Measurements from ENCODE around the gene TNFRSF9. TPM values are rescaled to one million over a fixed set of nuclear protein-coding genes. Genes with fewer than 3 reads are reported as not detected.
A peak's percentile ranks its signal among the peaks of the same experiment; 100 is the strongest.
"Not testable (repeated sequence)": the region's sequence is repeated elsewhere in the genome, so short reads cannot be mapped to it uniquely, and the experiment has no call there.

TNFRSF9 gene
- total RNA-seq, 1 experiment from 2014 or later, result not detected

DNA sequence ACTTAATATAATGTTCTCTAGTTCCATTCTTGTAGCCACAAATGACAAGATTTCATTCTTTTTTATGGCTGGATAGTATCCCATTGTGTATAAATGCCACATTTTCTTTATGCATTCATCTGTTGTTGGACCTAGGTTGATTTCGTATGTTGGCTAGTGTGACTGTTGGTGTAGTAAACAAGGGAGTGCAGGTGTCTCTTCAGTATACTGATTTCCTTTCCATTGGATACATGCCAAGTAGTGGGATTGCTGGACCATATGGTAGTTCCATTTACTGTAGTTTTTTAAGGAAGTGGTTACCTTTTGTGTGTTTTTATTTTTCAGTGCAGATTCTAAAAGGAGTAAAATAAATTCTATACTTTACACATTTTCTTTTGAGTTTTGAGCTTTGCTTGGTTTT, 26.6 kb upstream of the TNFRSF9 start:
- Histone ChIP-seq H3K9me3 (replicated peaks) (no peaks in the 10 kb centered on the region), H3K4me3 (no peak overlapping the region), H3K27ac (no peak overlapping the region), H3K36me3 (peaks cover 85% of the 10 kb centered on the region), H3K4me1 (no peaks in the 10 kb centered on the region), H3K27me3 (no peaks in the 10 kb centered on the region)
- DNase-seq, result no peak

DNA sequence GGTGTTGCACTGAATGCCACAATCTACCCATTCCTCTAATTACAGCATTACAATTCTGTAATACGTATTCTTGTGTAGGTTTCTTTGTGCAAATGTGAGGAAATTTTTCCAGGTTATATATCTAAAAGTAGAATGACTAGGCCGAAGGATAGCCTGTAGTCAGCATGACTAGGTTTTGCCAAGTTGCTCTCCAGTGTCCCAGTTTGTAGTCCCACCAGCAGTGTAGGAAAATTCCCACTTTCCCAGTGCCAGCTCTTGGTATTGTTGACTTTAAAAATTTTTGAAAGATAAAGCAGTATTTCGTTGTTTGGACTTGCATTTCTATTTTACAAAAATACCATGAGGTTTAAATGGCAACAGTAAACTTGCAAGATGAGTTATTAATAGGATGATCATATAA, 23.8 kb upstream of the TNFRSF9 start:
- Histone ChIP-seq H3K4me1 (no peaks in the 10 kb centered on the region), H3K9me3 (replicated peaks) (no peaks in the 10 kb centered on the region), H3K27me3 (no peaks in the 10 kb centered on the region), H3K4me3 (no peak overlapping the region), H3K36me3 (peaks cover 60% of the 10 kb centered on the region), H3K27ac (no peak overlapping the region)
- DNase-seq, result no peak

DNA sequence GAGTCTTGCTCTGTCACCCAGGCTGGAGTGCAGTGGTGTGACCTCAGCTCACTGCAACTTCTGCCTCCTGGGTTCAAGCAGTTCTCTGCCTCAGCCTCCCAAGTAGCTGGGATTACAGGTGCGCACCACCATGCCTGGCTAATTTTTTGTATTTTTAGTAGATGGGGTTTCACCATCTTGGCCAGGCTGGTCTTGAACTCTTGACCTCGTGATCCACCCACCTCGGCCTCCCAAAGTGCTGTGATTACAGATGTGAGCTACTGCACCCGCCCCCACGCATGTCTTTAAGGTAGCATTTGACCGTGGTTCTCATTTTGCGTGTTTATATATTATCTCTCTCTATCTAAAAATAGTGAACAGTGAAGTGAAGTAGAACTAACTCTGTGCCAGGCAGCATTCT, 23.2 kb upstream of the TNFRSF9 start:
- H3K27me3 ChIP-seq; H3K27ac ChIP-seq; H3K4me1 ChIP-seq; DNase-seq; H3K9me3 ChIP-seq (replicated peaks); H3K4me3 ChIP-seq: not testable (repeated sequence)
- H3K36me3 ChIP-seq, result peaks cover 55% of the 10 kb centered on the region

DNA sequence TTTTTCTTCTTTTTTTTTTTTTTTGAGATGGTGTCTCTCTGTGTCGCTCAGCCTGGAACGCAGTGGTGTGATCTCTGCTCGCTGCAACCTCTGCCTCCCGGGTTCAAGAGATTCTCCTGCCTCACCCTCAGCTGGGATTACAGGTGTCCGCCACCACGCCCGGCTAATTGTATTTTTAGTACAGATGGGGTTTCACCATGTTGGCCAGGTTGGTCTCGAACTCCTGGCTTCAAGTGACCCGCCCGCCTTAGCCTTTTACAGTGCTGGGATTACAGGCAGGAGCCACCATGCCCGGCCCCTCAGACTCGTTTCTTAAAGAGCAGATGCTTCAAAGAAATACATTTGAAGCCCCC, 22.7 kb upstream of the TNFRSF9 start:
- H3K4me1 ChIP-seq; H3K27ac ChIP-seq; H3K9me3 ChIP-seq (replicated peaks); H3K4me3 ChIP-seq; DNase-seq; H3K27me3 ChIP-seq: not testable (repeated sequence)
- peaks cover 50% of the 10 kb centered on the region for H3K36me3 ChIP-seq

DNA sequence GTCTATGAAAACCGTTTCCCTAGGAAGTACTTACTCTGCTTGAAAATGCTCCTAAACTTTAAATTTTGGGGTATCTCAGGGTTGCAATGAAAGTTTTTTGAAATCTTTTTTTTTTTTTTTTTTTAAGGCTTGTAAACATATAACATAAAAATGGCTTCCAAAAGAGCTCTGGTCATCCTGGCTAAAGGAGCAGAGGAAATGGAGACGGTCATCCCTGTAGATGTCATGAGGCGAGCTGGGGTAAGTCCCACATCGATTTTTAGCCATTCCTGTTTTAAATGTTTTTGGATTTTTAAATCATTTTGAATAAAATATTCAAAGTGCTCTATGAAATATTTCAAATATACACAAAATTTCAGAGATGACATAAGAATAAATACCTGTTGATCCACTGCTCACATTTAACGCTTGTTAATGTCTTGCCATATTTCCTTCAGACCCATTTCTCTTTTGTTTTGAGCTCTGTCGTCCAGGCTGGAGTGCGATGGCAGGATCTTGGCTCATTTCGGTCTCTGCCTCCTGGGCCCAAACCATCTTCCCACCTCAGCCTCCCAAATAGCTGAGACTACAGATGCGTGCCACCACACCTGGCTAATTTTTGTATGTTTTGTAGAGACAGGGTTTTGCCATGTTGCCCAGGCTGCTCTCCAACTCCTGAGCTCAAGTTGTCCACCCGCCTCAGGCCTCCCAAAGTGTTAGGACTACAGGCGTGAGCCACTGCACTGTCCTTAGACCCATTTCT, 22.2 kb upstream of the TNFRSF9 start:
- no peaks in the 10 kb centered on the region for H3K27me3 ChIP-seq
- peaks cover 46% of the 10 kb centered on the region for H3K36me3 ChIP-seq
- H3K27ac ChIP-seq, result no peak overlapping the region; the same call in 1 of the 2 replicates
- H3K9me3 ChIP-seq (replicated peaks), result no peaks in the 10 kb centered on the region
- no peak for DNase-seq
- peak overlapping the region; percentile 70 for H3K4me3 ChIP-seq
- H3K4me1 ChIP-seq, result no peaks in the 10 kb centered on the region

DNA sequence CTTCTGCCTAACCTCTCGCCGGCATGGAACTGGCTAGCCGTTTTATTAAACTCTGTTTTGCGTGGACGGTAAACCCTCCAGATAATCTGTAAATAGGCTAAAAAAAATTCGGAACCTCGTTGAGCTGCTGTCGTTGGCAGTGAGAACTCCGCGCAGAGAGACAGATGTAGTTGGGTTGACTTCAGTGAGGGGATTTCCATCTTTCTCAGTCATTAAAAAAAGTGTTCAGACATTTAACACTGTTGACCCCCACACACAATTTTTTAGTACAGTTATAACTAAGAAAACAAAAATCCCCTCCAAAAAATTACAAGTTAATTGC, 21.3 kb upstream of the TNFRSF9 start:
- no peak for DNase-seq
- peak overlapping the region; percentile 62 for H3K27ac ChIP-seq
- H3K36me3 ChIP-seq, result peaks cover 38% of the 10 kb centered on the region
- H3K4me1 ChIP-seq, result no peaks in the 10 kb centered on the region
- no peaks in the 10 kb centered on the region for H3K27me3 ChIP-seq
- H3K4me3 ChIP-seq, result peak overlapping the region; percentile 70
- no peaks in the 10 kb centered on the region for H3K9me3 ChIP-seq (replicated peaks)

DNA sequence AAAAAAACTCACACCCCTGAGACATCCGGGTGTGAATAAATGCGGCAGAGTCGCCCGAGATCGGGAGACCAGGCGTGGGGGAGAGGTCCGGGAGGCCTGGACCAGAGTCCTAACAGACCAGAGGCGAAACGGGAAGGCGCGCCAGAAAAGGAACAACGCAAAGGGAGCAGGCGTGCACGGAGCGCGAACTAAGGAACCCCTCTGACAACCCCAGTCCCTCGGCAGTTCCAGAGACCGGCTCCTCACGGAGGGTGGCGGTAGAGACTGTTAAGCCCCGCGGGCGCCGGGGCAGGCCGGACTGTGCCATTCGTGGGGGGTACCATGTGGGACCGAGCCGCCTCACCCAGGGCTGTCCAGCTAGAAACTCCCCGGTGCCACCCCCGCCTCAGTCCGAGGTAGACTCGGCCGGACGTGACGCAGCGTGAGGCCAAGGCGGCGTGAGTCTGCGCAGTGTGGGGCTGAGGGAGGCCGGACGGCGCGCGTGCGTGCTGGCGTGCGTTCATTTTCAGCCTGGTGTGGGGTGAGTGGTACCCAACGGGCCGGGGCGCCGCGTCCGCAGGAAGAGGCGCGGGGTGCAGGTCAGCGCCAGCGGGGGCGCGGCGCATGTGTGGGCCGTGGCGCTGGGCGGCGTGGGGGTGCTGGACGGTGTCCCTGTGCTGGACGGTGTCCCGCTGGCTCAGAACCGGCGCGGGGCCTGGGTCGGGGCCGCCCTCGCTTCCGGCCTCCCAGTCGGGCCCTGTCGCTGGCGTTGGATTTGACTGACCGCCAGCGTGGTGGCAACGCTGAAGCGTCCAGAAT, 20.8 kb upstream of the TNFRSF9 start, which contains the start of gene PARK7:
TSS of gene PARK7 (plus strand) at position 496 of the 798 bp plus-strand sequence. CDS start 1,075 bp downstream, outside the sequence.
- peak within 1 kb of the TSS; percentile 62 for H3K27ac ChIP-seq
- H3K9me3 ChIP-seq (replicated peaks), result no peaks in the 10 kb centered on the region
- H3K4me3 ChIP-seq, result peak within 1 kb of the TSS; percentile 70
- peaks cover 34% of the 10 kb centered on the region for H3K36me3 ChIP-seq
- no peaks in the 10 kb centered on the region for H3K4me1 ChIP-seq
- peak; percentile 100 for DNase-seq
- H3K27me3 ChIP-seq, result no peaks in the 10 kb centered on the region

DNA sequence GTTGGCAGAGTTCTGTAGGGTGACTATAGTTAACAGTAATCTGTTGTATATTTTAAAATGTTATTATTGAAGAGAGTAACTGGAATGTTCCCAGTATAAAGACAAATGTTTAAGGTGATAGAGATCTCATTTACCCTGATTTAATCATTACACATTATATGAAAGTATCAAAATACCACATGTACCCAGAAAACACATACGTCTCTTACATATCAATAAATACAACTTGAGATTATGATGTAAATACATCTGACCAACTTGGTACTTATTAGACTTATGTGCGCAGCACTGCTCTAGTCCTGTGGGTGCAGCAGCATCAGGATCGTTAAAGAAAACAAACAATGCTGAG, 20.2 kb upstream of the TNFRSF9 start:
- DNase-seq, result no peak
- Histone ChIP-seq H3K9me3 (replicated peaks) (no peaks in the 10 kb centered on the region), H3K36me3 (peaks cover 28% of the 10 kb centered on the region), H3K27me3 (no peaks in the 10 kb centered on the region), H3K4me3 (peak overlapping the region; percentile 70), H3K27ac (peak overlapping the region; percentile 62), H3K4me1 (no peaks in the 10 kb centered on the region)

DNA sequence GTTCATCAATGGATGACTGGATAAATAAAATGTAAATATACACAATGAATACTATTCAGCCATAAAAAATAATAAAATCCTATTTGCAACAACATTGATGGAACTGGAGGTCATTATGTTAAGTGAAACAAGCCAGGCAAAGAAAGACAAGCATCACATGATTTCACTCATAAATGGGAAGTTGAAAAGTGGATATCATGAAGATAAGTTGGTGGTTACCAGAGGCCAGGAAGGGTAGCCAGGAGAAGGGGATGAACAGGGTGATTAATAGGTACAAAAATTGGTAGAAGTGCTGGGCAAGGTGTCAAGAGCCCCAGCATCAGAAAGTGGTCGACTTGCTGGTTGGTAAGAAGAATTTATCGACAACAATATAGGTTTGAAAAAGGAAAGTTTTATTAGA, 19.5 kb upstream of the TNFRSF9 start:
- Histone ChIP-seq H3K27me3 (0 out of 2 replicates have a peak, but pooled peaks cover 4% of the 10 kb centered on the region), H3K4me1 (no peaks in the 10 kb centered on the region), H3K36me3 (peaks cover 21% of the 10 kb centered on the region), H3K9me3 (replicated peaks) (no peaks in the 10 kb centered on the region), H3K4me3 (no peak overlapping the region), H3K27ac (no peak overlapping the region)
- no peak for DNase-seq

DNA sequence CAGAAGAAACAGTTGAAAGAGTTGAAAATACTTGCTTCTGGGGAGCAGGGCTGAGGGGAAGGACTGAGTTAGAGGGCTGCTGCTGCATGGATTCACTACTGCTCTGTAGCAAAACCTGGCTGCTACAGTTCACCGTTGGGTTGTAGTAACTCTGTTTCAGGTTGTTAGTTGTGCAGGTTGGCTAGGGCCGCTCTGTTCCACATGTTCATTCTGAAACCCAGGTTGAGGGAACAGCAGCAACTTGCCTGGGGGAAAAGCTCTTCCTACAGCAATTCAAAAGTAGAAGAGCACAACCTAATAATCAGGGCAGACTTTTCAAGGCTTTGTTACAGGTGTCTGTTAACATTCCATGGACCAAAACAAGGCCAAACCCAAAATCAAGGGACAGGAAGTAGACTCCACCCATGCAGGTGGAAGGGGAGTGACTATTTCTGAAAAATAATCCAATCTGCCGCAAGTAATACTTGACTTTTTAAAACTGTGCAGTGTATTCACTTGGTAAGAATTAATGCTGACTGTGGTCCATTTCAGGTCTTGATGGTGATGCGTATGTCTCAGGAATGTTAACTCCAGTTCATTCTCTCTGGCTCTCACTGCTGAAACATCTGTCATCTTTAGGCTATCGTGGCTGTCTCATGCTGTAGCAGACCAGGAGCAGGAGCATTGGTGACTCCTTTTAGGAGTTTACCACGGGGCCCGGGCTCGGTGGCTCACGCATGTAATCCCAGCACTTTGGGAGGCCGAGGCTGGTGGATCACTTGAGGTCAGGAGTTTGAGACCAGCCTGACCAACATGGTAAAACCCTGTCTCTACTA, 15.8 kb upstream of the TNFRSF9 start:
- peak; percentile 35 to 49 for DNase-seq
- Histone ChIP-seq H3K9me3 (replicated peaks) (no peaks in the 10 kb centered on the region; the same call in 1 of the 2 replicates), H3K36me3 (no peaks in the 10 kb centered on the region), H3K27ac (no peak overlapping the region), H3K27me3 (0 out of 2 replicates have a peak, but pooled peaks cover 4% of the 10 kb centered on the region), H3K4me3 (no peak overlapping the region), H3K4me1 (no peaks in the 10 kb centered on the region)

DNA sequence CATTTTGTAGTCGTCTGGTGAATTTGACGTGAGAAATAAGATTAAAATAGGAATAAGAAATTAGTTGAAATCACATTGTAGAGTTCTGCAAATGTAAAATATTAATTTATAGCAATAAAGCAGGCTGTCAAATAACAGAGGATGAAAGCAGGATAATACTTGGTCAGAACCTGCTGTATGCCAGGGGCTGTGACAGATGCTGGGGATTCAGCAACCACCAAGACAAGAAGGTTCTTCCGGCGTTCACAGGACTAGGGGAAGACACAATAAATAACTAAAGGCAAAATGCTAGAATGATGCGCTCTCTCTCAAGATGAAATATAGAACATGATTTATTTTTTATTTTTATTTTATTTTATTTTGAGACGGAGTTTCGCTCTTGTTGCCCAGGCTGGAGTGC, 14.0 kb upstream of the TNFRSF9 start:
- Histone ChIP-seq H3K4me1 (no peaks in the 10 kb centered on the region), H3K27ac (no peak overlapping the region), H3K27me3 (0 out of 2 replicates have a peak, but pooled peaks cover 4% of the 10 kb centered on the region), H3K9me3 (replicated peaks) (peaks cover 3% of the 10 kb centered on the region; the same call in 1 of the 2 replicates), H3K36me3 (no peaks in the 10 kb centered on the region), H3K4me3 (no peak overlapping the region)
- DNase-seq, result no peak

DNA sequence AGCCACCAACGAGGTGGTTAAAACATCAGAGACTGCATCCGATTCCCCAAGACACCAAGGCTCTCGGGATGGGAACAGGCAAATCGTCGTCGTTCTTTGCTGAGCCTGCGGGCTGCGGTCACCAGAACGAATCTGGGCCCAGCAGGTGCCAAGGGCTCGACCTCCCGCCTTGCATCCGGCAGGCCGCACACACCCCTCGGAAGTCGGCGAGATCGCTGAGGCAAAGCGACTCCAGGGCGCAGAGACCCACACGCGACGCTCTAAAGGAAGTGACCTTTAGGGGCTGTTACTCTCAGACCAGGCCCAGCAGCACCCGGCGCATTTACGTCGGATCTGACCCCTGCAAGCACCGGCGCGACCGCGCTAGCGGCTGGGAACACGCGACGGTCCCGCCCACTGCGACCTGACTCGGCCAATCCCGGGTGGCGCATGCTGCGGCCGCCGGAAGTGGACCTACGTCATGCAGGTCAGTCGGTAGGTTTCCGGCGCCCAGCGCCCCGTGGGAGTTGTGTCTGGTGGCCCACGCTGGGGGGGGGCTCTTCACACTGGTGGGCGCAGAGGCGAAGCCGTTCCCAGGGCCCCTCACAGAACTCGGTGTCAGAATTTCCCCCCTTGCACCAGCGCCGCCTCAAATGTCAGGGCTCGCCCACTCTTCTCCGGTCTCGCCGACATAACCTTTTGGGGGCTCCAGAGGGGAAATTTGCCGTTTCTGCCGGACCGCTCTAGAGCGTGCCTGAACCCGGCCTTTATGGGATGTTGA, 13.4 kb upstream of the TNFRSF9 start:
- no peak overlapping the region for H3K4me3 ChIP-seq
- no peaks in the 10 kb centered on the region for H3K4me1 ChIP-seq
- H3K27ac ChIP-seq, result no peak overlapping the region
- peaks cover 3% of the 10 kb centered on the region; the same call in 1 of the 2 replicates for H3K9me3 ChIP-seq (replicated peaks)
- no peak for DNase-seq
- no peaks in the 10 kb centered on the region for H3K36me3 ChIP-seq
- H3K27me3 ChIP-seq, result peaks cover 7% of the 10 kb centered on the region; the same call in 1 of the 2 replicates

DNA sequence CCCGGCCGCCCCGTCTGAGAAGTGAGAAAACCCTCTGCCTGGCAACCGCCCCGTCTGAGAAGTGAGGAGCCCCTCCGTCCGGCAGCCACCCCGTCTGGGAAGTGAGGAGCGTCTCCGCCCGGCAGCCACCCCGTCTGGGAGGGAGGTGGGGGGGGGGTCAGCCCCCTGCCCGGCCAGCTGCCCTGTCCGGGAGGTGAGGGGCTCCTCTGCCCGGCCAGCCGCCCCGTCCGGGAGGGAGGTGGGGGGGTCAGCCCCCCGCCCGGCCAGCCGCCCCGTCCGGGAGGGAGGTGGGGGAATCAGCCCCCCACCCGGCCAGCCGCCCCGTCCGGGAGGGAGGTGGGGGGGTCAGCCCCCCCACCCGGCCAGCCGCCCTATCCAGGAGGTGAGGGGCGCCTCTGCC, 12.2 kb upstream of the TNFRSF9 start:
- not testable (repeated sequence) for H3K9me3 ChIP-seq (replicated peaks); H3K4me3 ChIP-seq; DNase-seq; H3K36me3 ChIP-seq; H3K27ac ChIP-seq; H3K27me3 ChIP-seq; H3K4me1 ChIP-seq

DNA sequence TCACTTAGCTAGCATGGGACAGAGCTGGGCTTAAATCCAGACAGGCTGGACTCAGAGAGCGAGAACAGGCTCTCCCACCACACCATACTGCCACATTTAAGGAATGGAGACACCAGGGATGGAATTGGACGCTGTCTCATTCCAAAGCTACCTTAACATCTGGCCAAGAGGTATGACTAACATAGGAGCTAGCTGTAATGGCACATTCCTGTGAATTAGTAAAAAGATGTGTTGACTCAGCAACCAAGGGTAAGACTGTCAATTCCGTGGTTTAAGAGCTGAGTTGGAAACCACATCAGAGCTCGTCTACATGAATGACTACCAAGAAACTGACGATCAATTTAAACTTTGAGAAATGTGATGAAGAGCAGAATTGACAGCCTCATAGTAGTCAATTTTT, 8.3 kb upstream of the TNFRSF9 start:
- peaks cover 3% of the 10 kb centered on the region; the same call in 1 of the 2 replicates for H3K9me3 ChIP-seq (replicated peaks)
- H3K27me3 ChIP-seq, result peaks cover 4% of the 10 kb centered on the region; the same call in 1 of the 2 replicates
- no peak for DNase-seq
- H3K27ac ChIP-seq, result no peak overlapping the region
- H3K4me1 ChIP-seq, result no peaks in the 10 kb centered on the region
- H3K36me3 ChIP-seq, result no peaks in the 10 kb centered on the region
- no peak overlapping the region for H3K4me3 ChIP-seq

Measured in SJCRH30 (cell line).